NCI-H345 treated with DMSO at 0.1 percent for 48 hours (cell line): ENCODE data around the gene SHANK1.

ENCODE experiments used
- DNase-seq: peaks from one replicate; lab custom pipeline; 2025; ENCODE audit not compliant: unreplicated experiment; lab: John Stamatoyannopoulos, UW

SHANK1 gene

DNA sequence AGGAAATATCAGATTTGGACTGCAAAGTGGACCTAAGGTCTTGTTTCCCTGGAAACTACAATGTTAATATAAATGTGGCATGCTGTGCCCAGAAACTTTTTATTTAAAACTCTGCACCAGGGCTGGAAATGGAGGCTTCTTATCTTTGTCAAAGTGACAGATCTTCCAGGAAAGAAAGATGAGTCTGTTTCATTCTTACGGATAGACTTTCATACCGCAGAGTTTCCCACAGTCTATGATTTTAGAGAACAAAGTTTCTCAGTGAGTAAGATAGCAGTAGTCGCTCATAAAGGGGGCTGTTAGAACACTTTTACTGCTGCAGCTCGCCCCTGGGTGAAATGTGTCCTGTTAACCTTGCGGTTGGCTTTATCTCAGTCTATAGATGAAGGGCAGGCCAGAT lies 10.3 kb upstream of the SHANK1 start:
- no peak for DNase-seq

DNA sequence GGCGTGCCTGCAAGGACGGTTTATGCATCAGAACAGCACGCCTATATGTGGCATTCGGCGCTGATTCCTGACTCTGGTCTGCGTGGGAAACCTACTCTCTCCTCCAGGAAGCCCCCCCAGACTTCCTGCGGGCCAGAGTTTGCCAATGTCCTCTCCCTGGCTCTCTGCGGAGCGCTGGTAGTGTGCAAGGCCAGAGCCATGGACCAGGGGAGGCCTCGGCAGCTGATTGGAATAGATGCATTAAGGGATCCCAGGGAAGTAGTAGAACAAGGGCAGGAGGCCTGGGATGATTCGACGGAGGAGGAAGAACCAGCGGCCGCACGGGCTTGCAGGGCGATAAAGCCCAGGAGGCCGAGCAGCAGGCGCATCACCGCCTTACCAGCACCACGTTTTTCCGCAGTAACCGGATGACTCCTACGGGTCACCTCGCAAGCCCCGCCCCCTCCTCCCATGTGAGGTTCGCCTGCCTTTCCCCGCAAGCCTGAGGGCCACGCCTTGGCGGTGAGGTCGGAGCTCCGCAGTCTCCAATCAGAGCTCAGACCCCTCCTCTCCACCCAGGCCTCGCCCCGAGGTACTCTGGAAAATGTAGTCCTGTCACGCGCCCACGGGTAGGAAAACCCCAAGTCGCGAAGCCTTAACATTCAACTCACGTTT lies 8.6 kb upstream of the SHANK1 start:
- no peak for DNase-seq

DNA sequence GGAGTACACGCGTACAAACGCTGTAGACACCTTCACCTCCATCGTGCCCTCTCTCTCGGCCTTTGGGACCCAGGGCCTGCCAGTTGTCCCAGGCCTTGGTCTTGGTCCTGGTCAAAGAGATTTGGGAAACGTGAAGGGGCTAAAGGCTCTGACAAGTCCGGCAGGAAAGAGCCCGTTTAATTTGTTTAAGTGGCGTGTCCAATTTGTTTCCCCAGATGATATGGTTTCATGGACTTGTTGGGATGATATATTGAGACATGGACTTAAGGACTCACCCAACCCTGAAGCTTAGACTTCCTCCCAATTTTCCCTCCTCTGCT lies 6.3 kb upstream of the SHANK1 start:
- no peak for DNase-seq

DNA sequence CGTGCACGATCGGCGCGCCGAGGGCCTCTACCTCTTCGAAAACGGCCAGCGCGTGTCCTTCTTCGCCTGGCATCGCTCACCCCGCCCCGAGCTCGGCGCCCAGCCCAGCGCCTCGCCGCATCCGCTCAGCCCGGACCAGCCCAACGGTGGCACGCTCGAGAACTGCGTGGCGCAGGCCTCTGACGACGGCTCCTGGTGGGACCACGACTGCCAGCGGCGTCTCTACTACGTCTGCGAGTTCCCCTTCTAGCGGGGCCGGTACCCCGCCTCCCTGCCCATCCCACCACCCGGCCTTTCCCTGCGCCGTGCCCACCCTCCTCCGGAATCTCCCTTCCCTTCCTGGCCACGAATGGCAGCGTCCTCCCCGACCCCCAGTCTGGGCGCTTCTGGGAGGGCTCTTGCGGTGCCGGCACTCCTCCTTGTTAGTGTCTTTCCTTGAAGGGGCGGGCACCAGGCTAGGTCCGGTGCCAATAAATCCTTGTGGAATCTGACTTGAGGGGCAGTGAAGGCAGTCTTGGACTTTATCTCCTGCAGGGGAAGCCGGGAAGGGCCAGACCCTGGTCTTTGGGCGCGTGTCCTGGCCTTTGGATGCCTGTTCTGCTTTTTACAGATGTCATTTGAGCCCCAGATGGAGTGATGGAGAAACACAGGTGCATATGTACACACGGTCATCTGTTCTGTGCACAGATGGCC lies 5.8 kb upstream of the SHANK1 start:
- no peak for DNase-seq

DNA sequence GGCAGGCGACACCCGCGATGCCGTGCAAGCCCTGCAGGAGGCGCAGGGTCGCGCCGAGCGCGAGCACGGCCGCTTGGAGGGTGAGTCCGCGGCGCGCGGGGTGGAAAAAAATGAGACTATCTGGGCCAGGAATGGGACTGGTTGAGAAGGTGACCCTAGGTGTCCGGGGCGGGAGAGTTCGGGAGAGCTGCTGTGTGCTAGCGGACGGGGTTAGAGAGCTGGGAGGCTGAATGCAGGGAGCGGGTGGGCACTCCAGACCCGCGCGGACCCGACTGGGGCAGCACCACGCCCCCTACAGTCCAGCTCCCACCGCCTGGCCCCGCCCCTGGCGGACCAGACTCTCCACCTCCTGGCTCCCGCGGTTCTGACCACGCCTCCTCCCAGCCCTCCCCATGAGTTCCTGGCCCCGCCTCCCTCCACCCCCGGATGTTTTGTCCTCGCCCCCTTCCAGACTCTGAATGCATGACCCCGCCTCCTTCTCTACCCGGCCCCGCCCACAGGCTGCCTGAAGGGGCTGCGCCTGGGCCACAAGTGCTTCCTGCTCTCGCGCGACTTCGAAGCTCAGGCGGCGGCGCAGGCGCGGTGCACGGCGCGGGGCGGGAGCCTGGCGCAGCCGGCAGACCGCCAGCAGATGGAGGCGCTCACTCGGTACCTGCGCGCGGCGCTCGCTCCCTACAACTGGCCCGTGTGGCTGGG lies 5.1 kb upstream of the SHANK1 start:
- no peak for DNase-seq

DNA sequence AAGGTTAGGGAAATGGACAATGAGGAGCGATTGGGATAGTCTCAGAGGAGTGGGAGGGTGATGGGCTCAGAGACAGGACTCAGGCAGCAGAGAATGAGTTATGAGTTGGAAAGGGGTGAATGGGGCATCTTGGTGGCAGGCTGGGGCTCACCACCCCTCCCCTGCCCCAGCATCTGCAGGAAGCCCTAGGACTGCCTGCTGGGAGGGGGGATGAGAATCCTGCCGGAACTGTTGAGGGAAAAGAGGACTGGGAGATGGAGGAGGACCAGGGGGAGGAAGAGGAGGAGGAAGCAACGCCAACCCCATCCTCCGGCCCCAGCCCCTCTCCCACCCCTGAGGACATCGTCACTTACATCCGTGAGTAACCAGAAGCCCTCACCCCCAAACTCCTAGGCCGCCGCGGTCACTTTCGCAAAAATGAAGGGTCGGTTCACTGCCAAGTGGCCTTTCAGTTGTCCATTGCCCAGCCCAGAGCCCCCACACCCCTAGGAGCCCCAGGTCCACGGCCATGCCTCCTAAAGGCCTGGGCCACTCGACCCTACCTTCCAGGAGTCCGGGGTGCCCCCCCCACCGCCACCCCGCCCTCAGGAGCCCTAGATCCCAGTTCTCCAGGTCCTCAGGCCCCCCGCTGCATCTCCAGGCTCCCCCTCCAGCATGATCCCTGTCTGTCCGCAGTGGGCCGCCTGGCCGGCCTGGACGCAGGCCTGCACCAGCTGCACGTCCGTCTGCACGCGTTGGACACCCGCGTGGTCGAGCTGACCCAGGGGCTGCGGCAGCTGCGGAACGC lies 4.3 kb upstream of the SHANK1 start:
- DNase-seq = no peak

DNA sequence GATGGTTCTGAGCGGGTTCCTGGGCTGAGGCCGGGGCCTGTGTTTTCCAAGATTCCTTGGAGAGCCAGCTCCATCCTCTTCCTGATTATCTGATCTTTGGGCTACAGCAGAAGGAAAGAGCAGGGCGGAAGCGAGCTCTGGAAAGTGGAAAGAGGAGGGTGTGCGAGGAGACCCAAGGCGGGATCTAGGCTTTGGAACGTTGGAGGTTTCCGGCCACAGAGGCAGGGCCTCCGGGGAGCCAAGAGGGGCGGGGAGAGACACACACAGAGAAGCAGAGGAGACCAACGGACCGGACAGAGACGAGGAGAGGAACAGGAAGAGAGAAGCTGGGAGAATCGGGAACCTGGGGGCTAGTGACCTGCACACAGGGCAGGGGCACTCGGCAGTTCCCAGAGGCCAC lies 3.5 kb upstream of the SHANK1 start, which contains the start of gene CLEC11A:
Gene CLEC11A, plus strand, starts transcription at position 296 of the 400 bp plus-strand sequence. CDS start 162 bp downstream, outside the sequence.
- no peak for DNase-seq

DNA sequence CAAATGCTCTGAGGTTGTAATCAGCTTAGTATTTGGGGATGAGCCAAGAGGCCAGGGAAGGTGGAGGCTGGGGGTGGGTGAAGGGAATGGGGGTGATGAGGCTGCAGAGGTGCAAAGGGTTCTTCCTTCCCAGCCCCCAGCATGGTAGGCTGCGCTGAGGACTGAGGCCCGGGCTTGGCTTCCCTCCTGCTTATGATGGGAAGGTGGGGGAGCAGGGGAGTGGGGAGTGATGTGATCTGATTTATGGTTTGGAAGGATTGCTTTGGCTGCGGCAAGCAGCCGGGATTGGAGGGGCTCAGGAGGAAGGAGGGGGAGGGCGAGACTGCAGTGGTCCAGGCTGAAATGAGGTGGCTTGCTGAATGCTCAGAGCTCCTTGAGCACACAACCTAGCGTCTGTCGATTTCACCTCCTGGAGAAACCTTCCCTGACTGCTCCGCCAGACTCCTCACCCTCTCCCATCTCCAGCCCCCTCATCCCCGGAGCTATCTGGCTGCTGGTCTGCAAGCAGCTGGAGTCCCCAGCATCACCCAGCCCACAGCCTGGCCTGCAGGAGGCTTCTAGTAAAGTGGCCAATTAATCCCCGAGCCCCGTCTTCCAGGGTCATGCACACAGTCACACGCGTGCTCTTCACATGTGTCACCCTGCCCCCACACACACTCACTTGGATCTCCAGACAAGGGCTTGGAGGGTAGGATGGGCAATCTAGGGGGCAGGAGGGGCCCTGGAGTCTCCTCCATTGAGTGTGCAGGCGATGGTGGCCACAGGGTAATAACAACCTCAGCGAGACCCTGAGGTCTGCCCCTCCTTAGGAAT lies 2.8 kb upstream of the SHANK1 start:
- no peak for DNase-seq

DNA sequence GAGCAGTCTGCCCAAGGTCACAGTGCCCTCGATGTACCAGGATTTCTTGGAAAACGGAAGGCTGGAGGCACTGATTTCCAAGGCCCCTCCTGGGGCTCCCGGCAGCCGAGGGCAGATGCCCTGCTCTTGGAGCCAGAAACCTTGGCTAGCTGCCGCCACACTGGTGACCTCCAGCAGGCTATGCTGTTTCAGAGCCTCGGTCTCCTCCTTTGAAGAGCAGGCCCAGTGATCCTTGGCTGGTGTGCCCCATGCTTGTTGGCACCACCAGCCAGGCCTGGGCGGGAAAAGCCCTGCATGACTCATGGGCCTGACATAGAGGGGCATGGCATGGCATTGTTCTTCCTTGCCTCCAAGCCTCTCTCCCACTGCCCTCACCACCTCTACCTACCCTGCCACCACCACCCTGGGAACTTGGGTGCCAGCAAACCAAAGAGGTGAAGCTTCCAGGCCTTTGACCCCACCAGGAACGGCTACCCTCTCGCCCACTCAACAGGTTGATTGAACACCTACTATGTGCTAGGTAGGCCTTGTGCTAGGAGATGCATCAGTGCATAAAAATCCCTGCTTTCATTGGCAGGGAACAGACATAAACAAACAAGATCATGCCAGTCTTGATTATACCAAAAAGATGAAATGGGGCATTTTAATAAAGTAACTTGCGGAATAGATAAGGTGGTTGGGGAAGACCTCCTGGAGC lies 2.0 kb upstream of the SHANK1 start:
- DNase-seq = no peak

DNA sequence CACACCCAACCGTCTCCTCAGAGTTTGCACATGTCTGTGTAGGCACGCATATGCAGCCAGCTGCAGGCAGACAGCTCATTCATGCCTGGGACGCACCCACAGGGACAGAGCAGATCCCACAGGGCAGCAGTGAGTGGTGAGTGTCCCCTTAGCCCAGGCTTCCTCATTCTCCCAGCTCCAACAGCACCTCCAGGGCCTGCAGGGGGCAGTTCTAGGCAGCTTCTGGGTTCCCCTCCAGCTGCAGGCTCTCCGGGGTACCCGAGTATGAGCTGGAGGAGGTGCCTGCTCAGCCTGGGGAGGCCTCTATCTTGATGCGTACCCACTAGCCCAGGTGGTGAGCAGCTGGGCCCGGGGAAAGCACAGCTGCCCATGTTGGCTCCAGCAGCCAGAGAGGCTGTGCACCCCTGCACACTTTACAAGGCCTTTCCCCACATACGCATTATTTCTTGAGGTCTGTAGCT lies 1.3 kb upstream of the SHANK1 start:
- DNase-seq = no peak

DNA sequence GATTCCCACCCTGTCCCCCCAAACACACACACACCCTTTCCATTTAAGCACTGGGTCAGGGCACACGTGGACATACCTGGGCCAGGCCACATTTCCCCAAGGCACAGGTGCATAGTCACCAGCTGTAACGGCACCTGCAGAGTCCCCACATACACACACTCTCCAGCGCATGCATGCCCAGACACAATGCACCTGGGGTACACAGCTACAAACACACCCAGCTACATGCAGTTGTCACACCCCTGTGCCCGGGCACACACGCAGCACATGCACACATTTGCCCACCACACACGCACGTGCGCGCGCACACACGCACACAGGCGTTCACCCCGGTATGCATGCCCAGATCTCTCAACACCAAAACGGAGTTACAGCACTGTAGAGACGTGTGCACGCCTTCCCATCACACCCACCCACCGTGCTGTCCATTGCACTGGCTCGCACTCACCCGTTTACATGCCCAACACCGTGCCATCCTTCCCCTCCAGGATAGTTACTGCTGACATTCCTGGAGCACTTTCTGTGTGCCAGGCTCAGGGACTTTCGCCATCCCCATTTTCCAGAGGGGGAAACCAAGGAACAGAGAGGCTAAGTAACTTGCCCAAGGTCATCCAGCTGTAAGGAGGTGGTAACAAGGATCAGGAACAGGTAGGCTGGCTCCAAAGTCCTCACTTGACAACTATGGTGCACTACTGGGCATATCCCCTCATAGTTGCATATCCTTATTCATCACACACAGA lies 749 bp upstream of the SHANK1 start:
- DNase-seq = no peak

DNA sequence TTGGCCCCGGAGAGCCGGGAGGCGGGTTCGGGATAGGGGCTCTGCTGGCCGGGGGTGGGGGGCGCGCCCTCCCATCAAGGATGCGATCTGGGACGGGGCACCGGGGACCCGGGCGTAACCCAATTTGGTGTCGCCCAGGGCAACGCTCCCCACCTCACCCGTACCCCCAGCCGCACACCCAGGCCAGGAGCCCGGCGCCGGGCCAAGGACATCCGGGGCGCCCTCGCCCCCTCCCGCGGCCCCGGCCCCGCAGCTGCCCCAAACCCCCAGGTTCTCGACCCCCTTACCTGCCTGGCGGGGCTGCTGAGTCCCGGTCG lies 525 bp downstream of the SHANK1 start:
- no peak for DNase-seq

DNA sequence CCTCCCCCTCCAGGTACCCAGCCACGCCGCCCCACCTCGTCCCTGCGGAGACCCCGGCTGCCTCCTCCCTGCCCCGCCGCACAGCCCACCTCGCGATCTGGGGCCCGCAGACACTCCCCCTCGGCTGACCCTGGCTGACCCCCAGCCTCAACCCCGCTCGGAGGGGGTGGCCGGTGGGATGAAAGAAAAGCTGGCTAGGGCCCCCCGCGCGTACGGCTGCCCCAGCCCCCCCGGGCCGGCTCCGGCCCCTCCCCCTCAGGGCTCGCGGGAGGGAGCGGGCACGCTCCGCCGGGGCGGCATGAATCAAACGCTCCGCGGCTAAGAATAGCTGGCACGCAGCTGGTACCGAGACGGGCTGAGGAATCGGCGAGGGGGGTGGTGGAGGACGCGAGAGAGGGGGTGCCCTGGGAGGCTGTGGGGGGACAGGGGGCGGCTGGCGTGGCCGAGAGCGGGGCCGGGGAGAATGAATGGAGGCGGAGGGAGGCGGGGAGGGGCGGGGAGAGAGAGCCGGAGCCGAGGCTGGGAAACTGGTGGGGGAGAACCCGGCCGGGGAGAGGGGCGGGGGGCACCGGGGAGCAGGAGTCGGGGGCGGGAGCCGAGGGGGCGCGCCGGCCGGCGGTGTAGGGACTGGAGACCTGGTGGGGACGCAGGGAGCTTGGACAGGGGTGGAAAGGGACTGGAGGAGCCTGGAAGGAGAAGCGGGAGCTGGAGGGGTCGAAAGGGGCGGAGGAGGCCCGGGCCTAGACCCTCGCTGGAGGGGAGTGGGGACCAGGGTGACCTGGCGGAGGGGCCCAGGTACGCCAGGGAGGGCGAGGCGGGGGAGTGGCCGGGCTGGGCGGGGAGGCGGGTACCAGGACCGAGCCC lies 1.1 kb downstream of the SHANK1 start:
- no peak for DNase-seq

DNA sequence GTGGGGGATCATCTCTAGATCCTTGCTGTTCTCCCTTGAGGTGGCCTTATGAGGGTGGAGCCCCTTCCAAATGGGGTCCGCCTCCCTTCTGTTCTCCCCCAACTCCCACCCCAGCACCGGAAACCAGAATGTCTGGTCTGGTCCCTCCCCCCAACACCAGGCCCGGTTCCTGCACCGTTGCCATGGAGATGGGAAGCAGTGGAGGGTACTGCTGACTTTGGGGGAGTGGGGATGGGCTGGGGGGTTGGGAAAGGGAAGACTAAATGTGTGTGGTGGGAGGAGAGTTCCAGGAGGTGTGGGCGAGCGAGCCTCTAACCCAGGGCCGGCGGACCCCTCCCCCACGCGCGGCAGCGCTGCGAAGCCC lies 1.7 kb downstream of the SHANK1 start:
- no peak for DNase-seq

DNA sequence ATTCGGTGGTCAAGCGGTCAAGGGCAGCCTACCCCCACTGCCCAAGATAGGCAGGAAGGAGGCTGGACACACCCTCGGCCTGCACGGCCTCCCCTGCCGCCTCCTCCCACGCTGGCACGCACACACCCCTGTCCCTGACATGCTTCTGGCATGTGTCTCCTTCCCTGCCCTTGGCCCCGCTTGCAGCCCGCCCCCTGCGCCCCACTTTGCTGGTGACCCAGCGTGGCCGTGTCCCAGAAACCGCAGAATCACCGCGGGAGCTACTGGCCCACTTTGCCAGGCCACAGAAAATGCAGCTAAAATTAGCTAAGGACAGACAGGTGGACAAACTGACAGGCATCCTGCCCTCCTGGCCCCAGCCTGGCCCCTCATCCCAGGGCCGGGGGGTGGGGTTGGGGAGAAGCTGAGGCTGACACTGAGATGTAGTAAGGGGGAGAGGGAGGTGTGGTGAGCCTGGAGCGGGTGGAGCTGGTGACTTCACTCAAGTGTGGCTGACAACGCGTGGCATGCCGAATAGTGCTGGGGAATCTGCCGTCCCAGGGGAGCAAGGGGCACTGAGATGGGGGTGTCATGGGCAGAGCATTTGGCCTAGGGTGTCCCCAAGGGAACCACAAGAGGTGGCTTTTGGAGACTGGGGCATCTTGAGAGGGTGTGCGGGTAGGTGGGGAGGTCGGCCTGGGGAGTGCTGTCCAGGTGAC lies 2.4 kb downstream of the SHANK1 start:
- no peak for DNase-seq

DNA sequence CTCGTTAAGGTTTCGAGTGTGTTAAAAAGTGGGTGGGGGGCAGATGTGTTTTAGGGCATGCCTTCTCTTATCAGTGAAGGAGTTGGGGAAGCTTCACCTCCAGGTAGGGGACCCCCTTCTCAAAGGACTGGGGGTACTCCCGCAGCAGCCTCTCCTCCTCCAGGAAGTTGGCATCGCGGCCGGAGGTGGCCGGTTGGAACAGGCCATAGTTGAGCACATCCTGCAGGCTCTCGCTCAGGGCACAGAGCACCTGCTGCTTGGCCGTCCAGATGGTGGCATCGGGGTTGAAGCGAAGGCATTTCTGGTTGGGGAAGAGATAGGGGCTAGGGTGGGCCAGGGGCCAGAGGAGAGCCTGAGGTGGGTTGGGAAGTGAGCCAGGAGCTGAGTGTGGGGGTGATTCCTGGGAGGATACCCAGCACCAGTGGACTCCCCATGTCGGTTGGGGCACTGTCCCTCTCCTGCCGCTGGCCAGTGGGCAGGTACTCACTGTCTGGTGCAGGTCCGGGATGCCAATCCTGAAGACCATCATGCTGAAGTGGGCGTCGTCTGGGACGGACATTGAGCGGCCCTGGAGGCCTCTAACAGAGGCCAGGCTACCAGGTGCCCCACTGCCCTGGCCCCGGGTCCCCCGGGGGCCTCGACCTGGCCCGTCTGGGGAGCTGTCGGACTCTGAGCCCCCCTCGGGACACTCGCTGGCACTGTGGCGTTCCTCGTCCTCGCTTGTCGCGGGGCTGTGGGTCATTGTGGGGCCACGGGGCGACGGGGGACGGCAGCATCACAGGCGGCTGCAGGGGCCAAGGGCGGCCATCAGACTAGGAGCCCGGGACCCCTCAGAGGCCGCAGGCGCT lies 3.2 kb downstream of the SHANK1 start:
- DNase-seq = no peak

DNA sequence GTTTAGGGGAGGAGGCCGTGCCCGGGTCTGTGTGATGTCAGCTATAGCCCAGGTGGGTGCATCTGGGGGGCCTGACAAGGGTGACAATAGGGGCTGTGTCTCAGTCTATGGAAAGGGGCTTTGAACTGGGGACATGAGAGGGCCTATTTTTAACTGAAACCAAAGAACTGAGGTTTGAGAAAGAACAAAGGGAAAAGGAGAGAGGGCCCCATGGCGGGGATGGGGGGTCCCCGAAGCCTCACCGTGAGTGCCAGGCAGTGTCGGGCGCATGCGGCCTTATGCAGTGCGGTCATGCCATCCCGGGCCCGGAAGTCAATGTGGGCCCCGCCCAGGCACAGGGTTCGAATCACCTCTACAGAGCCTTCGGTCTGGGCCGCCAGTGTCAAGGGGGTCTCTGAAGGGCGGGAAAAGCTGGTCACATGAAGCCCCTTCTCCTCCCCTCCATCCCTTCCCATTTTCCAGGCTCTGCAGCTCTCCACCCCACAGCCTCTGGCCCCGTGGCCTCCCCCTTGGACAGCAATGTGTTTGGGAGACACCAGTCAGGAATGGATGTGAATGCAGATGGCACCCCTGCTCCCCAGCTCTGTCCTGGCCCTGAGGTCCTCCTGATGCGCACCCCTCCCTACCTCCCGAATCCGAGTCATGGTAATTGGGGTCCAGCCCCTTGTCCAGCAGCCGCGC lies 5.9 kb downstream of the SHANK1 start:
- no peak for DNase-seq
